LNCAP (cell line): ENCODE results near the gene SLC35A1.

Source experiments
- CTCF ChIP-seq: fragments of 450-650 bp; IDR thresholded peaks from 2 replicates; pipeline ENCODE4 v1.5.1; 2017; ENCODE audit warnings: mild to moderate bottlenecking

SLC35A1 gene

DNA sequence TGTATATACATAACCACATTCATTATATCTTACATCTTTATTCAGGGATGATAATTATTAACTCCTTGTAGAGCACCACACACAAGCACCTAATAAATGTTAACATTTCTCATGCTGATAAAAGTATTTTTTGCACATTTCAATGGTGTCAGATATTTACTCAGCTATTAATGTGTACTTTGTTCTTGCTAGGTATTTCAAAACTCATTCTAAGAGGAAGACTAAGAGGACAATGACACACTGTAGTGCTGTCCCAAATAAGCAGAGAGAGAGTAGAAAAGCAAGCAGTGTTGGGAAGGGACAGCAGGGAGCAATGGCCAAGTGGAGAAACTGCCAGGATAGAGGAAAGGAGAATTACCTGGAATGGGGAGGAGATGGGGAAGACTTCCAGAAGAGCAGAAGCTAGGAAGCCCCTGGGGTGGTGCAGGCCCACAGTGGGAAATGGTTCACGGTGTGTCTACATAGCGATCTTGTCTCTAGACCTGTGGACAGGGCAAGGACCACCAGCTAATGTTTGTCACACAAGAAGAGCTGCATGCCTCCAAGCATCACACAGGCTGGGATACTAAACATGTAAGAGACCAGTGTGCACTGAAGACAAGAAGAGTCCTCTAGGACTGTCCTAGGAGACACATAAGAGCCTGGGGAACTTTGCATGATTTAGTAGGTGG, 61.7 kb downstream of the SLC35A1 start:
- TF ChIP-seq CTCF, result no peak

- TF ChIP-seq CTCF, result no peak
Measured at GRCh38 chr6:87538510-87539260, 65.9 kb downstream of the SLC35A1 start.

- TF ChIP-seq CTCF, result no peak
Measured at GRCh38 chr6:87539554-87539953, 66.8 kb downstream of the SLC35A1 start.

- no peak for TF ChIP-seq CTCF
Measured at GRCh38 chr6:87540539-87540938, 67.8 kb downstream of the SLC35A1 start.

DNA sequence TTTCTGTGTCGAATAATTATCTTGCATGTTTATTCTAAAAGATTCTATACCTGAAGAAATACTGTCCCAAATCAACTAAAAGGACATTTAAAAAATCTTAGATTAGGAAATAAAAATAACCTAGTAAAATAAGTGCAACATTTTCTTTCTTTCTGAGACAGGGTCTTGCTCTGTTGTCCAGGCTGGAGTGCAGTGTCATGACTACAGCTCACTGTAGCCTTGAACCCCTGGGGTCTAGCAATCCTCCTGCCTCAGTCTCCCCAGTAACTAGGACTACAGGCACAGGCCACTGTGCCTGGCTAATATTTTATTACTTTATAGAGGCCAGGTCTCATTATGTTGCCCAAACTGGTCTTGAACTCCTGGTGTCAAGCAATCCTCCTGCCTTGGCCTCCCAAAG, 68.3 kb downstream of the SLC35A1 start:
- no peak for TF ChIP-seq CTCF

DNA sequence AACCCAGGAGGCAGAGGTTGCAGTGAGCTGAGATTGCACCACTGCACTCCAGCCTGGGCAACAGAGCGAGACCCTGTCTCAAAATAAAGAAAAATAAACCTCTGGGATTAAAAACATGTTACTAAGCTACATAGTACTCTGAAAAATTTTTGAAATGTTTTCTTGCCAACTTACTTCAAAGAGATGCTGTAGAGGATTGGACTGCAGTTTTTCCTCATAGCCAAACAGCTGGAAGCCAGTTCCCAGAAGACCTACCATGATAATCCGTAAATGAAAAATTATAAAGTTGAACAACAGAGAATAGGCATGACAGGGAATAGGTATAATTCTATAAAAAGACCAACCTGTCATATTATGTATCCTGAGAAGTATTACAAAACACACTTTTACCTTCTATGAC, 69.0 kb downstream of the SLC35A1 start:
- TF ChIP-seq CTCF, result no peak

DNA sequence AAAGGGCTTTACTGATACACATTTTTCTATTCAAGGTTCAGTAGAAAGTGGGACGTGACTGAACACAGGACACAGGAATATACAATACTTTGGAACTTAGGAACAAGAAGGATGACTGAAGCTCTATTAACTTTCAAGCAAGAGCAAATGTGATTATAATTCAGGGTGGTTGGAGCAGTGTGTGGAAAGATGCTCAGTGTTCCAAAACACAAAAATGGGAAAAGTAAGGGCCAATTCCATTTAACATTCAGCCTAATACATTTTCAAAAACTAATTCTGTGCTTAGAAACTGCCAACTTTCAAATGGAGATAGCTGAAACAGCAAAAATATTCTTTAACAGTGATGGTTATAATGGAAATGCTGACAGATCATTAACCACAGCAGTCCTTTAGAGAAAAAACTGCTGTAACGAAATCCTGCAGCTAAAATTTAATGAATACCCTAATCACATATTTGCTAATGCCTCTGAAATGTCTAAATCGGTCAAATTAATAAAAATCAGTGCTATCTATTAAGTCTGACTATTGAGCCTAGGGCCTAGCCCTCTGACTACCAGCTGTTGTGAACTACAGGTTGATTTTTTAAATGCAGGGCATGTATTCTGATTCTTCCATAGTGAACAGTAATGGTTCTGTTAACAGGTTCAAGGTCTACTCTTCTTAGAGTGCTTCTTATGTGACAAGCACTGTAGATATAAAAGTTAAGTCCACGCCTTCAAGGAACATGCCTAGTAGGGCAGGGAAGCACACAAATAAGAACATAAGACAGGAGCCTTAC, 71.1 kb downstream of the SLC35A1 start:
- no peak for TF ChIP-seq CTCF
